ENCODE results near the gene PCSK5. TPM values are rescaled to one million over a fixed set of nuclear protein-coding genes. Genes with fewer than 3 reads are reported as not detected.
A peak's percentile ranks its signal among the peaks of the same experiment; 100 is the strongest.
"Not testable (repeated sequence)": the region's sequence is repeated elsewhere in the genome, so short reads cannot be mapped to it uniquely, and the experiment has no call there.

Gene PCSK5
- total and polyA plus RNA-seq, 10 donors = 0.28 to 8.1 (median 5.5) TPM

DNA sequence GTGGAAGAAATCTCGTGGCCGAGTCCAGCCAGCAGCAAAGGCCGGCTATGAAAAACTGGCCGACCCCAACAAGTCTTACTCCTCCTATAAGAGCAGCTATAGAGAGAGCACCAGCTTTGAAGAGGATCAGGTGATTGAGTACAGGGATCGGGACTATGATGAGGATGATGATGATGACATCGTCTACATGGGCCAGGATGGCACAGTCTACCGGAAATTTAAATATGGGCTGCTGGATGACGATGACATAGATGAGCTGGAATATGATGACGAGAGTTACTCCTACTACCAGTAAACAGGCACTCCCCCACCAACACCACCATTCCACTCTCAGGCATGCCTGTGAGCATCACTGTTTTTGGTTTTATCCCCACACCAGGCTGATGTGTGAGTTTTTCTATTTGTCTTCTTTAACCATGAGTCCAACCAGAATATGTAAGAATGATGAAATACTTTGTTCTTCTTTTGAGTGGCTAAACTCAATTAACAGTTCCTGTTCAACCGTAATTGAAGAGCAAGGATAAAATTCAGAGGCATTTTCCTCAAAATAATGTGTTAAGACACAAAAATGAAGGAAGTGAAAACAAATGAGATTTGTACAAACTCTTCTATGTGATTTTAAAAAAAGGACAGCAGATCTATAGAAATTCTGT is 468.3 kb downstream of the PCSK5 start:
- Histone ChIP-seq H3K36me3 (no peaks in the 10 kb centered on the region), H3K27me3 (replicated peaks in 1 of 7) (no peaks in the 10 kb centered on the region), H3K4me1 (peaks cover 0 to 4% (median 0%) of the 10 kb centered on the region in 6 donors), H3K4me3 (no peak overlapping the region), H3K9me3 (no peaks in the 10 kb centered on the region), H3K27ac (peak overlapping the region in 1 of 8 donors; percentile 3)
- intact Hi-C loops (cut with DNase I; ENCODE audit: low total_unique reads) = no loop called here
- TF ChIP-seq, protein P1, sequence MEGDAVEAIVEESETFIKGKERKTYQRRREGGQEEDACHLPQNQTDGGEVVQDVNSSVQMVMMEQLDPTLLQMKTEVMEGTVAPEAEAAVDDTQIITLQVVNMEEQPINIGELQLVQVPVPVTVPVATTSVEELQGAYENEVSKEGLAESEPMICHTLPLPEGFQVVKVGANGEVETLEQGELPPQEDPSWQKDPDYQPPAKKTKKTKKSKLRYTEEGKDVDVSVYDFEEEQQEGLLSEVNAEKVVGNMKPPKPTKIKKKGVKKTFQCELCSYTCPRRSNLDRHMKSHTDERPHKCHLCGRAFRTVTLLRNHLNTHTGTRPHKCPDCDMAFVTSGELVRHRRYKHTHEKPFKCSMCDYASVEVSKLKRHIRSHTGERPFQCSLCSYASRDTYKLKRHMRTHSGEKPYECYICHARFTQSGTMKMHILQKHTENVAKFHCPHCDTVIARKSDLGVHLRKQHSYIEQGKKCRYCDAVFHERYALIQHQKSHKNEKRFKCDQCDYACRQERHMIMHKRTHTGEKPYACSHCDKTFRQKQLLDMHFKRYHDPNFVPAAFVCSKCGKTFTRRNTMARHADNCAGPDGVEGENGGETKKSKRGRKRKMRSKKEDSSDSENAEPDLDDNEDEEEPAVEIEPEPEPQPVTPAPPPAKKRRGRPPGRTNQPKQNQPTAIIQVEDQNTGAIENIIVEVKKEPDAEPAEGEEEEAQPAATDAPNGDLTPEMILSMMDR (IDR thresholded peaks at IDR 0.05 in 8 of 11, conservative IDR thresholded peaks at IDR 0.05 in 3 of 11) = no peak
- TF ChIP-seq POLR2AphosphoS5 (IDR thresholded peaks at IDR 0.05) (no peak), POLR2A (IDR thresholded peaks at IDR 0.05) (no peak)
- WGBS, 5 donors = 81 to 91% (median 87%) methylated on average over 10 of the region's 10 CpGs
- no peak for DNase-seq

DNA sequence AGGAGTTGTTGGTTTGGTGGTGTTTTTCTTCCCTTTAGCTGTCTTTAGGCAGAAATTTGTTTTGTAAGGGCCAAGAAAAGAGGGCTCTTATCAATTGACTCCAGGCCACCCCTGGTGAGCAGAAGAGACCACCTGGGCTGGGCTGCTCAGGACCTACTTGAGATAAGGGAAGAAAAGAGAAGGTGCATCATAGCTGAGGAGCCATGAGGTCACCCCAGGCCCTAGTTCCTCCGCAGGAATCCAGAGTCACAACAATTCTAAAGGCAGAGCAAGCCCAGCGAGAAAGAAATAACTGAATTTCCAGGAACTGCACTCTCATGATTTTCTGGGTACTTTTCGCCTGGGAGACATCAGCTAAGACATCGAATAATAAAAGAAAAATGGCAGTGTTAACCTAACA is 468.9 kb downstream of the PCSK5 start:
- no peak for DNase-seq
- intact Hi-C loops (cut with DNase I; ENCODE audit: low total_unique reads) = no loop called here
- Histone ChIP-seq H3K4me1 (peaks cover 0 to 4% (median 0%) of the 10 kb centered on the region in 6 donors), H3K27me3 (replicated peaks in 1 of 7) (no peaks in the 10 kb centered on the region), H3K36me3 (no peaks in the 10 kb centered on the region), H3K27ac (peak overlapping the region in 1 of 8 donors; percentile 3), H3K4me3 (no peak overlapping the region), H3K9me3 (no peaks in the 10 kb centered on the region)
- TF ChIP-seq, protein P1 (IDR thresholded peaks at IDR 0.05 in 8 of 11, conservative IDR thresholded peaks at IDR 0.05 in 3 of 11) = no peak
- TF ChIP-seq POLR2AphosphoS5 (IDR thresholded peaks at IDR 0.05) (no peak), POLR2A (IDR thresholded peaks at IDR 0.05) (no peak)
- WGBS, 5 donors = 75 to 89% (median 84%) methylated on average over 4 of the region's 4 CpGs

DNA sequence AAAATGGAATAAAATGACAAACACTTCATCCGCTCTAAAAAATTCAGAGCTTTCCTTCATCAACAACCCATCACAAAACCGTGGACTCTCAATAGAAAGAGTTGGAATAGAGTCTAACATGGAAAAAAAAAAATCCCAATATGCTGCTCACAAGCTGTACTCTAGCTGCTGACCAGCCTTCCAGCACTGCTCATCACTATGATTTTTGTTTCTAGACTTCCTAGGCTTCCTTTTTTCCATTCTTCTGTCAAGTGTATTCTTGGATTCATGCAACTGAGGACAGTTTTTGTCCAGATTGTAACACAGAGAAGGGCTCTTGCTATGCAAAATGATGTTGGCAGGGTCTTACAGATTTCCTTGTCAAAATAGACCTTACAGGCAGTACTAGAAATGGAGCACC is 469.3 kb downstream of the PCSK5 start:
- H3K36me3 ChIP-seq = no peaks in the 10 kb centered on the region
- H3K4me1 ChIP-seq = peaks cover 0 to 4% (median 0%) of the 10 kb centered on the region in 6 donors
- no peaks in the 10 kb centered on the region for H3K27me3 ChIP-seq (replicated peaks in 1 of 7)
- intact Hi-C loops (cut with DNase I; ENCODE audit: low total_unique reads) = no loop called here
- no peak overlapping the region for H3K27ac ChIP-seq
- H3K4me3 ChIP-seq = no peak overlapping the region
- 70 to 84% (median 81%) methylated on average over 2 of the region's 2 CpGs for WGBS, 5 donors
- TF ChIP-seq POLR2AphosphoS5 (IDR thresholded peaks at IDR 0.05) = no peak
- TF ChIP-seq, protein P1 (IDR thresholded peaks at IDR 0.05 in 8 of 11, conservative IDR thresholded peaks at IDR 0.05 in 3 of 11) = no peak
- H3K9me3 ChIP-seq = no peaks in the 10 kb centered on the region
- DNase-seq = no peak

DNA sequence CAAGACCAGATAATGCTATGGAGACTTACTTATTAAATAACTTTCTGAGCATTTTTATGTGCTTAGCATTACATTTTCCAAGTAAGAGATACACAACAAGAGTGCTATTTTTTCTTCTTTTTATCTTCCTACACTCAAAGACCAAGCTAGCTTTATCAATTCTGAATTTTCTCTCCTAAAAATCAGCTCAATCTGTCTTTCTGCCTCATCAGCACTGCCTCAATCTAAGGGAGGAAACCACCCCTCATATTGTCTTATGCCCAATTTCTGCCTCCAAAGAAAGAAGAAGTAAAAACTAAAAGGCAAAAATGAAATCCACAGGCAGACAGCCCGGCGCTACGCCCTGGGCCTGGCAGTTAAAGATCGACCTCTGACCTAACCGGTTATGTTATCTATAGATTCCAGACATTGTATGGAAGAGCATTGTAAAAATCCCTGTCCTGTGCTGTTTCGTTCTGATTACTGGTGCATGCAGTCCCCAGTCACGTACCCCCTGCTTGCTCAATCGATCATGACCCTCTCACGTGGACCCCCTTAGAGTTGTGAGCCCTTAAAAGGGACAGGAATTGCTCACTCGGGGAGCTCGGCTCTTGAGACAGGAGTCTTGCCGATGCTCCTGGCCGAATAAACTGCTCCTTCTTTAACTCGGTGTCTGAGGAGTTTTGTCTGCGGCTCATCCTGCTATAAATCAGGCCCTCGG is 472.0 kb downstream of the PCSK5 start:
- H3K36me3 ChIP-seq; H3K4me3 ChIP-seq; H3K27me3 ChIP-seq (replicated peaks in 1 of 7); intact Hi-C loops (cut with DNase I; ENCODE audit: low total_unique reads); H3K27ac ChIP-seq; H3K4me1 ChIP-seq; DNase-seq; H3K9me3 ChIP-seq: not testable (repeated sequence)
- 62 to 80% (median 71%) methylated on average over 16 of the region's 16 CpGs for WGBS, 5 donors
